MV-4-11 (cell line): ENCODE measurements around the gene OR2A5.
"Not testable (repeated sequence)": the region's sequence is repeated elsewhere in the genome, so short reads cannot be mapped to it uniquely, and the experiment has no call there.

Source experiments
- DNase-seq: peaks from one replicate; lab custom pipeline; 2025; lab: John Stamatoyannopoulos, UW

OR2A5 gene, protein sequence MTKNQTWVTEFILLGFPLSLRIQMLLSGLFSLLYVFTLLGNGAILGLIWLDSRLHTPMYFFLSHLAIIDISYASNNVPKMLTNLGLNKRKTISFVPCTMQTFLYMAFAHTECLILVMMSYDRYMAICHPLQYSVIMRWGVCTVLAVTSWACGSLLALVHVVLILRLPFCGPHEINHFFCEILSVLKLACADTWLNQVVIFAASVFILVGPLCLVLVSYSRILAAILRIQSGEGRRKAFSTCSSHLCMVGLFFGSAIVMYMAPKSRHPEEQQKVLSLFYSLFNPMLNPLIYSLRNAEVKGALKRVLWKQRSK

DNA sequence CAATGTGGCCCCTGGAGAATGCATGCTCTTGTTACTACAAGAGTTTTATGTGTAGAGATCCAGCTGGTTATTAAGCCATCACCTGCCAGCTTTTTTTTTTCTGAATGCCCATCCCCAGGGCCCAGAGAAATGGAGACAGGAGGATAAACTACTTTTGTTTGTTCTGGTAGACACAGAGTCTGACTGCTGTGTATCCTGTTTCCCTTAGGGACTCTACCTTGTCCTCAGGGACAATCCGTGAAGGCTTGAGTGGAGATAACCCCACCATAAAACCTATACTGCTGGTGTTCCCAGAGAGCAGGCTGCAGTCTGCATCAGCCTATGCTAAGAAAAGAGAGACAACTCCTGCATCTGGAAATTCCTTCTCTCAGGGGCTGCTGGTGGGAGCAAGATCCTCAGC, at the start of gene OR2A5:
Gene OR2A5, plus strand, starts transcription at position 301 of the 400 bp plus-strand sequence. CDS start 1,454 bp downstream, outside the sequence.
- no peak for DNase-seq

DNA sequence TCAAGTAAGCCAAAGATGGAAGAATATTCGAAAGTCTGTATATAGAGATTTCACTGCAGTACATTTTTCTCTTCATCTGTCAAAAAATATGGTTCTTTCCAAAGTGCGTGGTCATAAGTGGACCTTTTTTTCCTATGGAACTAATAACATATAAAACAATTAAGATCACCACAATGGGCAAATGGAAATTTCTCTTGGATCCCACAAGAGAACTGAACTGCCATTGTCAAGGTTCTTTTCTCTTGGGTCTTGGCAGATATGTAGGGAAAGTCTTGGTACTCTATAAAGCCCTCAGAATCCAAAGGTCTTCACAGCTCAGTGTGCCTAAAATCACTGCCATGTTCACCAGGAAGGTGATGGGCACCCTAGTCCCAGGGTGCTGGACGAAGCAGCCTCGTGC, 48.7 kb upstream of the OR2A5 start, which contains the start of gene OR6B1:
Gene OR6B1, plus strand, starts transcription at position 301 of the 400 bp plus-strand sequence. CDS start 3,677 bp downstream, outside the sequence.
- DNase-seq: no peak

DNA sequence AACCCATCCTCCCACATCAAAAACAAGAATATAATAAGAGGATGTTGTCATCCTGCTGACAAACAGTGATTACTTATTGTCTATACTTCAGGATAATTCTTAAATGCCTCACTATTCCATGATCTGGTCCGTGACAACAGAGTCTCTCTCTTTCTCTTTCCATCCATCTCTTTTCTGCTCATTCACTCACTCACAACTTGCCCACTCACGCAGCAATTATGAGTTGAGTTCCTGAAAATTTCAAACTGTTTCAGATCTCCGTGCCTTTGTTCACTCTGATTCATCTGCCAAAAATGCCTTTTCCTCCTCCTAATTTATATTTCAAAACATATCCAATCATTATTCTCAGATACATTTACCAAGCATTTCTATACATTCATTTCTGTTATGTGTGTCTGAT, 47.2 kb upstream of the OR2A5 start:
- no peak for DNase-seq

DNA sequence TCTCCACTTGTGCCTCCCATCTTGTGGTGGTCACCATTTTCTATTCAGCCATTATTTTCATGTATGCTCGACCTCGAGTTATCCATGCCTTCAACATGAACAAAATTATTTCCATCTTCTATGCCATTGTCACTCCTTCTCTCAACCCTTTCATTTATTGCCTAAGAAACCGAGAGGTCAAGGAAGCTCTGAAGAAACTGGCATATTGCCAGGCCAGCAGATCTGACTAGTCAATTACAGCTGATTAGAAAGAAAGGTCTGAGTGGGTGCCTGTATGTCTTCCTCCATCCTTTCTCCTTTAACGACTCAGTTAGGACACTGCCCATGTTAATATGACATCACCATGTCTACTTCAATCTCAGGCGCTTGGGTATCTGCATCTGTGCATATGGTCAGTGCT, 44.0 kb upstream of the OR2A5 start:
- DNase-seq: no peak

DNA sequence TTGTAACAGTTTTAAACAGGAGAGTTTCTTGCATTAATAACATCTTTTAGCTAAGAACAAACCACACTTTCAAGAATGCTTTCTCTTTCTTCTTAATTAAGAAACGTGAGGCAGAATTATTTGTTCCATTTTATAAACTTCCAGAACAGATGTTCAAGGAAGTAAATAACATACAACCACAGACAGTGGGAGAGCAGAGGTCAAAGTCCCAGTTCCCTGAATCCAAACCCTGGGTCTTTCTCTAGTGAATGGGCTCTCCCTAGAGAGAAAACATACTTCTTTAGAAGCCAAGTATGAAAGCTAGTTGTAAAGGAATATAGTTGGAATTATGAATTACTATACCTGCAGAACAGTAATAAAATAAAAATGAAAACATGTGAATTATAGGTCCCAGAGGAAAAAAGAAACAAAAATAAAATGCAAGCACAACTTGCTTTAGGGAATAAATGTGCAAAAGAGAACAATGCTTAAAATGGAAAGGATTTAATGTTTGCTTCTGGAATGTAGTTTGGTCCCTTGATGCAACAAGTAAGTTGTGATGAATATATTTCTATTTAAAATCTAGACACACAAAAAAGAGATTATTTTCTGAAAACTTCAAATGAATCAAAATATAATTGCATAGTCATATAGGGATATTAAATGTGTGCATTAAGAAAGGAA, 42.6 kb upstream of the OR2A5 start:
- no peak for DNase-seq

DNA sequence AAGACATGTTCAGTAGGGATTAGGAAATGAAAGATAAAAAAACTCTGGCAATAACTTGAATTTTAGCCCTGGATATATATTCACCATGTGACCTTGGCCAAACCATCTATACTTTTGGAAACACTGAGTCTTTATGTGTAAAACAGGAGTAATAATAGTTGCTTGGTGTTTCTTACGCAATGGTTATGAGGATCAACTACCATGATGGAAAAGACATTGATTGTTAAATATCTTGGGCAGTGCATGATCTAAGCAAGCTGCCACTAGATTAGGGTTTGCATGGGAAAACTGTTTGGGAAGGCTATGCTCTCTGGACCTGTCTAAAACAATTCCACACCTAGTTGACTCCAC, 42.1 kb upstream of the OR2A5 start:
- DNase-seq: no peak

GRCh38 chr7:144009361-144009760, 39.4 kb upstream of the OR2A5 start:
- DNase-seq: no peak

DNA sequence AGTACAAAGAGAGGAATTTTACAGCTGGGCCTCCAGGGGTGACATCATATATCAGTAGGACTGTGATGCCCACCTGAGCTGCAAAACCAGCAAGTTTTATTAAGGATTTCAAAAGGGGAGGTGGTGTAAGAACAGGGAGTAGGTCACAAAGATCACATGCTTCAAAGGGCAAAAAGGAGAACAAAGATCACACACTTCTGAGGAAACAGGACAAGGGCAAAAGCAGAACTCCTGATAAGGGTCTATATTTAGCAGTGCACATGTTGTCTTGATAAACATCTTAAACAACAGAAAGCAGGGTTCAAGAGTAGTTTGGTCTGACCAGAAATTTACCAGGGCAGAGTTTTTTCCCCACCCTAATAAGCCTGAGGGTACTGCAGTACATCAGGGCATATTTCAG, 38.7 kb upstream of the OR2A5 start:
- peak; percentile 24 for DNase-seq

- not testable (repeated sequence) for DNase-seq
Observed at GRCh38 chr7:144010821-144011220, 37.9 kb upstream of the OR2A5 start.

- DNase-seq: no peak
Observed at GRCh38 chr7:144011458-144012230, 37.1 kb upstream of the OR2A5 start.

DNA sequence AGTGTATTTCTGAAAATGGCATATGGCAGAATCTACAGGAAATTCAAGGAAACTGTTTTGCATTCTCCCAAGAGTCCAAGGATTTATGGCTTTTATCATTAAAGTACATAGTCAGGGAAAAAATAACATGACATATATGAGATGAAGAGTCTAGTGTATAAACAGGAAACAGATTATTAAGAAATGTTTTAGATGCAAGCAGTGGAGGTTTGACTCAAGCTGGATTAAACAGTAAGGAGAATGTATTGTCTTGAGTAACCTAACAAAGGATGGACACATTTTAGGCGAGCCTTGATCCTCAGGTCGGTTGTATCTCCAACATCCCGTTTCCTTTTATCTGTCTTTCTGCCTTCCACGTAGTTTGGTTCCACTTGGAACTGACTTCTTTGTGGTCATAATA, 30.7 kb upstream of the OR2A5 start:
- no peak for DNase-seq

GRCh38 chr7:144019457-144019856, 29.3 kb upstream of the OR2A5 start:
- no peak for DNase-seq

DNA sequence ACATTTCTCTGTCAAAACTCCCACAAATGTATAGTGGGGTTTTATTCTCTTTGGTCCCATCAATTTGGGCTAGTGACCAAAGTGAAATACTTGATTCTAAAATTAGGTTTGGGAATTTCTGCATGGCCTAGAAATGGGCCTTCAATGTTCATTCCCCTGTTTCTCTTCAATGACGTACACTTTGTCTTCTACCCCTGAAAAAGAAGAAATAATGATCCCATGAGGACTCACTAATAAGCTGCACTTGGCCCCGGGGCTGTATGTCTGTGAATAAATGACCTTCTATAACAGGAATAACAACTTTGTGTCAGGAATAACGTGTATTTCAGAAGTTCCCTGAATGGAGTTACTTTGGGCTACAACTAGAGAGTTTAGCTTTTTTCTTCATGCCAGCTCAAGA, 28.4 kb upstream of the OR2A5 start:
- no peak for DNase-seq

- no peak for DNase-seq
Observed at GRCh38 chr7:144022169-144022568, 26.6 kb upstream of the OR2A5 start.

- DNase-seq: no peak
Observed at GRCh38 chr7:144023171-144023827, 25.4 kb upstream of the OR2A5 start.

DNA sequence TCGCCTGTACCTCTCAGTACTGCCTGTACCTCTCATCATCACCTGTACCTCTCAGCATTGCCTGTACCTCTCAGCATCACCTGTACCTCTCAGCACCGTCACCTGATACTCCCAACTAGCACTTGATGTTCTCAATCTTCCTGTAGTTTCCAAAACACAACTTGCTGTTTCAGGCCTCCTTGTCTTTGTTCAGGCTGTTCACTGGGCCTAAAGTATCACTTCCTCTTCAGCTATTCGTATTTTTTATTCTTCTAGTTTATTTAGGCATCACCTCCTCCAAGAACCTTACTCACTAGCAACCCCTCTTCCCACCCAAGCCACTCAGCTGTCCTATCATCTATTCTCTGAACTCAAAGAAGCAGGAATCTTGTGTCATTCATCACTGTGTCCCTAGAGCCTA, 24.5 kb upstream of the OR2A5 start:
- DNase-seq: no peak

GRCh38 chr7:144026203-144026883, 22.4 kb upstream of the OR2A5 start:
- DNase-seq: no peak

DNA sequence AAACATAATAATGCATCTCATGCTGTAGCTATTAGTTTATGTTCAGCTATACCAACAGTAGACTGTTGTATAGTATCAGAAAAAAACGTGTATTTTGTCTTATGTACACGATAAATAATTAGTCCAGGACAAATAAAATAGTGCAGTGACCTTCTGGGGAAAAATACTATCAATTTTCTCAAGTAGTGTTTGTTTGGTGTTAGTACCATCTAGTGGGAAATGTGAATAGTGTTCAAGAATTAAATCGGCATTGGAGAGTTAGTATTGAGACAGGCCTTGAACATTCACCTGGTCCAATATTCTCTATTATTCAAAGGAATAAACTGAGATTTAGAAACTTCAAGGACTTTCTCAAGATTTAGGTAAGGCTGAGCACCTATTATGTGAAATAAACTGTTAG, 21.7 kb upstream of the OR2A5 start:
- DNase-seq: no peak

GRCh38 chr7:144027974-144028373, 20.8 kb upstream of the OR2A5 start:
- no peak for DNase-seq

GRCh38 chr7:144028547-144028946, 20.2 kb upstream of the OR2A5 start:
- no peak for DNase-seq

DNA sequence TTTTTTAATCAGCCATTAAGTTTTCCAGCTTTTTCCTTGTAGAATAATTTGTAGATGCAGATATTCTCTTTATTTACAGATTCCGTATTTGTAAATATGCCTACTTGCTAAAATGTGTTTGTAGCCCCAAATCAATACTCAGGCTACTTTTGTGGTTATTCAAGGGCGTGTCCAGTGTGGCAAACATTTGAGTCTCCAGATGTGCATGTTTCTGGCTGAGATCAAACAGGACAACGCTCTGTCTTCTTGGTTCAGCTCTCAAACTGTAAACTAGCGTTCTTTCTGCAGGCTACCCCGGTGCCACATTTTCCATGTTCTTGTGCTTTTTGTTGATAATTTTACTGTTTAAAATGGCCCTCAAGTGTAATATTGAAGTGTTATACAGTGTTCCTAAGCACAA, 16.2 kb upstream of the OR2A5 start:
- DNase-seq: no peak
